ENCODE results near the gene GGTLC1. TPM values are rescaled to one million over a fixed set of nuclear protein-coding genes. Genes with fewer than 3 reads are reported as not detected.

GGTLC1 gene
- not detected for total RNA-seq
- long read RNA-seq, result 0 reads

- no peak for DNase-seq (ENCODE audit: missing footprints)
- no peak for ATAC-seq
- intact Hi-C loops (cut with DNase I), result no loop called here
These were observed at the start of gene GGTLC1 for GRCh38 chr20:23988561-23988960. Gene GGTLC1 (minus strand): TSS chr20:23988779. CDS start chr20:23986611, 2,168 bp downstream.

GRCh38 chr20:24034820-24035219 lies 46.2 kb upstream of the GGTLC1 start:
- no peak for DNase-seq (ENCODE audit: missing footprints)
- ATAC-seq, result no peak
- intact Hi-C loops (cut with DNase I), result no loop called here

GRCh38 chr20:24033565-24033964 lies 45.0 kb upstream of the GGTLC1 start:
- ATAC-seq, result no peak
- no peak for DNase-seq (ENCODE audit: missing footprints)
- intact Hi-C loops (cut with DNase I), result no loop called here

GRCh38 chr20:24033151-24033550 lies 44.6 kb upstream of the GGTLC1 start:
- DNase-seq (ENCODE audit: missing footprints) (no peak), ATAC-seq (no peak)
- intact Hi-C loops (cut with DNase I), result no loop called here

GRCh38 chr20:24032400-24032898 lies 43.9 kb upstream of the GGTLC1 start:
- DNase-seq (ENCODE audit: missing footprints), result no peak
- ATAC-seq, result no peak
- intact Hi-C loops (cut with DNase I), result no loop called here

- DNase-seq (ENCODE audit: missing footprints) (peak; percentile 85), ATAC-seq (peak; percentile 72)
- intact Hi-C loops (cut with DNase I), result no loop called here
These were observed 38.6 kb upstream of the GGTLC1 start for GRCh38 chr20:24027229-24027628.

GRCh38 chr20:24022621-24023180 lies 34.1 kb upstream of the GGTLC1 start:
- ATAC-seq, result no peak
- no peak for DNase-seq (ENCODE audit: missing footprints)
- intact Hi-C loops (cut with DNase I), result no loop called here

GRCh38 chr20:24018796-24019195 lies 30.2 kb upstream of the GGTLC1 start:
- no peak for ATAC-seq
- intact Hi-C loops (cut with DNase I), result no loop called here
- no peak for DNase-seq (ENCODE audit: missing footprints)

GRCh38 chr20:24017458-24017755 lies 28.8 kb upstream of the GGTLC1 start:
- no peak for ATAC-seq
- DNase-seq (ENCODE audit: missing footprints), result no peak
- intact Hi-C loops (cut with DNase I), result no loop called here

GRCh38 chr20:24016607-24017457 lies 28.3 kb upstream of the GGTLC1 start:
- no peak for ATAC-seq
- no peak for DNase-seq (ENCODE audit: missing footprints)
- intact Hi-C loops (cut with DNase I), result no loop called here

- intact Hi-C loops (cut with DNase I), result no loop called here
- ATAC-seq (no peak), DNase-seq (ENCODE audit: missing footprints) (no peak)
These were observed 25.4 kb upstream of the GGTLC1 start for GRCh38 chr20:24013953-24014352.

- ATAC-seq (no peak), DNase-seq (ENCODE audit: missing footprints) (no peak)
- intact Hi-C loops (cut with DNase I), result no loop called here
These were observed 22.7 kb upstream of the GGTLC1 start for GRCh38 chr20:24011282-24011681.

GRCh38 chr20:24007758-24008157 lies 19.2 kb upstream of the GGTLC1 start:
- DNase-seq (ENCODE audit: missing footprints) (no peak), ATAC-seq (no peak)
- intact Hi-C loops (cut with DNase I), result no loop called here

GRCh38 chr20:24007073-24007595 lies 18.6 kb upstream of the GGTLC1 start:
- intact Hi-C loops (cut with DNase I), result no loop called here
- DNase-seq (ENCODE audit: missing footprints) (no peak), ATAC-seq (no peak)

GRCh38 chr20:24006626-24007025 lies 18.0 kb upstream of the GGTLC1 start:
- no peak for ATAC-seq
- DNase-seq (ENCODE audit: missing footprints), result no peak
- intact Hi-C loops (cut with DNase I), result no loop called here

GRCh38 chr20:24004471-24004870 lies 15.9 kb upstream of the GGTLC1 start:
- intact Hi-C loops (cut with DNase I), result no loop called here
- no peak for ATAC-seq
- no peak for DNase-seq (ENCODE audit: missing footprints)

- intact Hi-C loops (cut with DNase I), result no loop called here
- DNase-seq (ENCODE audit: missing footprints) (no peak), ATAC-seq (no peak)
These were observed 14.3 kb upstream of the GGTLC1 start for GRCh38 chr20:24002896-24003295.

GRCh38 chr20:24001712-24002405 lies 13.3 kb upstream of the GGTLC1 start:
- intact Hi-C loops (cut with DNase I), result no loop called here
- ATAC-seq (no peak), DNase-seq (ENCODE audit: missing footprints) (no peak)

- DNase-seq (ENCODE audit: missing footprints), result no peak
- no peak for ATAC-seq
- intact Hi-C loops (cut with DNase I), result loop anchor here (5.0 kb wide), 2 partner anchors 62 to 332 kb away; no protein-coding TSS in a partner anchor
These were observed 10.3 kb upstream of the GGTLC1 start for GRCh38 chr20:23998844-23999243.

GRCh38 chr20:23998392-23998791 lies 9.8 kb upstream of the GGTLC1 start:
- ATAC-seq (no peak), DNase-seq (ENCODE audit: missing footprints) (no peak)
- intact Hi-C loops (cut with DNase I), result loop anchor here (5.0 kb wide), 2 partner anchors 61 to 331 kb away; no protein-coding TSS in a partner anchor

Data from Right ventricle myocardium inferior (tissue), 1 donor.